Neural progenitor cell (in vitro differentiated cells): ENCODE data around the gene FMN1. TPM values are rescaled to one million over a fixed set of nuclear protein-coding genes. Genes with fewer than 3 reads are reported as not detected.

Experiments
- DNase-seq: peaks from one replicate; pipeline ENCODE4 v3.0.0-alpha.2; 2016; ENCODE audit warnings: low spot score
- H2AFZ ChIP-seq: fragments of 200-600 bp; sonication (generic); replicated peaks from 2 replicates; pipeline ENCODE4 v1.6.1; 2016; ENCODE audit warnings: antibody characterized with exemption
- H3F3A ChIP-seq: fragments of 200-600 bp; sonication (generic); 2 replicates; pipeline ENCODE4 v1.6.1; 2016; ENCODE audit warnings: antibody characterized with exemption, low read depth
- H3K27ac ChIP-seq: fragments of 200-600 bp; sonication (generic); 2 replicates; pipeline ENCODE4 v1.5.1; 2016; ENCODE audit warnings: mild to moderate bottlenecking
- H3K27me3 ChIP-seq: fragments of 200-600 bp; sonication (generic); 2 replicates; pipeline ENCODE4 v1.6.1; 2016; ENCODE audit warnings: mild to moderate bottlenecking, moderate library complexity
- H3K36me3 ChIP-seq: fragments of 200-600 bp; sonication (generic); 2 replicates; pipeline ENCODE4 v1.5.1; 2016
- H3K4me1 ChIP-seq: fragments of 200-600 bp; sonication (generic); 2 replicates; pipeline ENCODE4 v1.6.1; 2016; ENCODE audit warnings: mixed run types
- H3K4me2 ChIP-seq: fragments of 200-600 bp; sonication (generic); 2 replicates; pipeline ENCODE4 v1.6.1; 2016
- H3K4me3 ChIP-seq: fragments of 200-600 bp; sonication (generic); 2 replicates; pipeline ENCODE4 v1.5.1; 2016
- H3K79me2 ChIP-seq: fragments of 200-600 bp; sonication (generic); 2 replicates; pipeline ENCODE4 v1.6.1; 2016; ENCODE audit warnings: low read depth
- H3K9ac ChIP-seq: fragments of 200-600 bp; sonication (generic); 2 replicates; pipeline ENCODE4 v1.6.1; 2016
- H3K9me3 ChIP-seq: fragments of 200-600 bp; sonication (generic); 2 replicates; pipeline ENCODE4 v1.5.1; 2016; ENCODE audit warnings: low read depth
- H4K20me1 ChIP-seq: fragments of 200-600 bp; sonication (generic); 2 replicates; pipeline ENCODE4 v1.6.1; 2016; ENCODE audit warnings: low read depth
- H3K27ac Mint-ChIP-seq: 3 replicates; pipeline ENCODE4 v1.8.0; 2021; ENCODE audit warnings: mixed read lengths
- H3K27me3 Mint-ChIP-seq: 2 replicates; pipeline ENCODE4 v1.8.0; 2022; ENCODE audit warnings: low read depth, mild to moderate bottlenecking, inconsistent platforms, moderate library complexity, mixed read lengths; ENCODE audit not compliant: insufficient read depth
- H3K36me3 Mint-ChIP-seq: 3 replicates; pipeline ENCODE4 v1.8.0; 2021; ENCODE audit warnings: mixed read lengths
- H3K4me1 Mint-ChIP-seq: 3 replicates; pipeline ENCODE4 v1.8.0; 2021; ENCODE audit warnings: mixed read lengths
- H3K4me3 Mint-ChIP-seq: 3 replicates; pipeline ENCODE4 v1.8.0; 2021; ENCODE audit warnings: mild to moderate bottlenecking, moderate library complexity, mixed read lengths
- H3K9me3 Mint-ChIP-seq: 3 replicates; pipeline ENCODE4 v1.8.0; 2020; ENCODE audit warnings: mixed read lengths
- EZH2 ChIP-seq: fragments of 200-600 bp; sonication (generic); IDR thresholded peaks from 2 replicates; pipeline ENCODE4 v1.6.1; 2017; ENCODE audit warnings: antibody characterized with exemption, mild to moderate bottlenecking, moderate library complexity
- EZH2phosphoT487 ChIP-seq: fragments of 200-600 bp; sonication (generic); IDR thresholded peaks from 2 replicates; pipeline ENCODE4 v1.6.1; 2017; ENCODE audit warnings: antibody characterized with exemption
- total RNA-seq: library from RNA; depleted of rRNA; stranded (reverse); fragments of >200 nt; gene quantifications from 2 replicates; pipeline ENCODE4 v1.2.3, GENCODE V29; 2015; ENCODE audit warnings: low replicate concordance
- TF ChIP-seq, protein P1 (sequence below): fragments of 200-600 bp; sonication (generic); IDR thresholded peaks from 2 replicates; pipeline ENCODE4 v1.5.1; 2017; ENCODE audit warnings: antibody characterized with exemption, mild to moderate bottlenecking

Gene FMN1
- total RNA-seq, 1 donor from 2014 or later: 5.7 TPM

DNA sequence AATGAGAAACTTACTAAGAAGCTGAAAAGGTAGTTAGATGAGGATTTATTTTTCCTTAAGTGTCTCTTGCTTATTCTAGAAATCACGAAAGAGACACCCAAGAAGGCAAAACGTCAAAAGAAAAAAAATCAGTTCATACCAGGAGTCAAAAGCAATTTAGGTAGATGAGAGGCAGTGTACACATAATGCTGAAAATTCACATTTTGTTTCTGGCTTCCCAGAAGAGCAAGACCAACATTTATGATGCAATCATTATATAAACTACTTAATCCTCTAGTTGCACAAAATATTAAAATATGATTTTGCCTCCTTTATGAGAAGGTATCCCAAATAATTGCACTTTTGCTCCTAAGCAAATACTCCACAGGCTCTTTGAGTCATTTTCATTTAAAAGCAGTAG, 228.0 kb downstream of the FMN1 start:
- no peak overlapping the region for H3K9ac ChIP-seq
- no peaks in the 10 kb centered on the region for H3K9me3 ChIP-seq
- H2AFZ ChIP-seq: no peak overlapping the region
- H3K27ac ChIP-seq: no peak overlapping the region
- no peak overlapping the region for H3K4me3 ChIP-seq
- DNase-seq: no peak
- H3K36me3 ChIP-seq: no peaks in the 10 kb centered on the region
- peaks cover 4% of the 10 kb centered on the region for H3K4me1 Mint-ChIP-seq
- H4K20me1 ChIP-seq: no peaks in the 10 kb centered on the region
- H3K36me3 Mint-ChIP-seq: no peaks in the 10 kb centered on the region
- TF ChIP-seq, protein P1, sequence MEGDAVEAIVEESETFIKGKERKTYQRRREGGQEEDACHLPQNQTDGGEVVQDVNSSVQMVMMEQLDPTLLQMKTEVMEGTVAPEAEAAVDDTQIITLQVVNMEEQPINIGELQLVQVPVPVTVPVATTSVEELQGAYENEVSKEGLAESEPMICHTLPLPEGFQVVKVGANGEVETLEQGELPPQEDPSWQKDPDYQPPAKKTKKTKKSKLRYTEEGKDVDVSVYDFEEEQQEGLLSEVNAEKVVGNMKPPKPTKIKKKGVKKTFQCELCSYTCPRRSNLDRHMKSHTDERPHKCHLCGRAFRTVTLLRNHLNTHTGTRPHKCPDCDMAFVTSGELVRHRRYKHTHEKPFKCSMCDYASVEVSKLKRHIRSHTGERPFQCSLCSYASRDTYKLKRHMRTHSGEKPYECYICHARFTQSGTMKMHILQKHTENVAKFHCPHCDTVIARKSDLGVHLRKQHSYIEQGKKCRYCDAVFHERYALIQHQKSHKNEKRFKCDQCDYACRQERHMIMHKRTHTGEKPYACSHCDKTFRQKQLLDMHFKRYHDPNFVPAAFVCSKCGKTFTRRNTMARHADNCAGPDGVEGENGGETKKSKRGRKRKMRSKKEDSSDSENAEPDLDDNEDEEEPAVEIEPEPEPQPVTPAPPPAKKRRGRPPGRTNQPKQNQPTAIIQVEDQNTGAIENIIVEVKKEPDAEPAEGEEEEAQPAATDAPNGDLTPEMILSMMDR: no peak
- TF ChIP-seq EZH2: no peak
- no peak for TF ChIP-seq EZH2phosphoT487
- peaks cover 6% of the 10 kb centered on the region for H3K9me3 Mint-ChIP-seq
- no peak overlapping the region for H3K4me2 ChIP-seq
- H3K27ac Mint-ChIP-seq: no peak overlapping the region
- no peaks in the 10 kb centered on the region for H3F3A ChIP-seq
- H3K27me3 Mint-ChIP-seq: no peaks in the 10 kb centered on the region
- no peaks in the 10 kb centered on the region for H3K79me2 ChIP-seq
- no peaks in the 10 kb centered on the region for H3K4me1 ChIP-seq
- no peak overlapping the region for H3K4me3 Mint-ChIP-seq
- H3K27me3 ChIP-seq: no peaks in the 10 kb centered on the region

DNA sequence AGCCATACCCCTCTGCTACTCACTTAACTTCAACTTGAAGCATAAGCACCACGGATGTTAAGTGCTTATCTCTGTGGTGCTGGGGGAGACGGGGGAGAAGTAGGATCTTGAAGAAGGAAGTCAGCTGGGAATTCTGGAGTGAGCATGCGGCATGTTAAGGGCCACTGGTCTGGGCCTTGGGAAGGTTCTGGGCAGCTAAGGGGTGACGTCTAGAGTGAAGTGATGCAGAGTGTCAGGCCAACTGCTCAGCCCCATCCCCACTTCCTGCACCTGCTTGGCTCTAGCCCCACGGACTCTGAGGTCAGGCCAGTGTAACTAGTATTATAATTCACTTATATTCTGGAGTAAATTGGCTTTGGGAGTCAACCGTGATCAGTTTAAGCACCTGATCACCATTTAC, 228.6 kb downstream of the FMN1 start:
- Histone ChIP-seq H3K4me1 (no peaks in the 10 kb centered on the region), H3K4me2 (no peak overlapping the region), H3K9me3 (no peaks in the 10 kb centered on the region), H3K27me3 (no peaks in the 10 kb centered on the region), H3K79me2 (no peaks in the 10 kb centered on the region), H3K27ac (no peak overlapping the region), H3K9ac (no peak overlapping the region), H3K4me3 (no peak overlapping the region), H3K36me3 (no peaks in the 10 kb centered on the region), H4K20me1 (no peaks in the 10 kb centered on the region), H2AFZ (no peak overlapping the region), H3F3A (no peaks in the 10 kb centered on the region)
- peaks cover 4% of the 10 kb centered on the region for H3K4me1 Mint-ChIP-seq
- no peak for DNase-seq
- no peak overlapping the region for H3K27ac Mint-ChIP-seq
- TF ChIP-seq EZH2: no peak
- no peak for TF ChIP-seq EZH2phosphoT487
- TF ChIP-seq, protein P1: no peak
- no peaks in the 10 kb centered on the region for H3K27me3 Mint-ChIP-seq
- H3K9me3 Mint-ChIP-seq: peaks cover 6% of the 10 kb centered on the region
- no peaks in the 10 kb centered on the region for H3K36me3 Mint-ChIP-seq
- no peak overlapping the region for H3K4me3 Mint-ChIP-seq

DNA sequence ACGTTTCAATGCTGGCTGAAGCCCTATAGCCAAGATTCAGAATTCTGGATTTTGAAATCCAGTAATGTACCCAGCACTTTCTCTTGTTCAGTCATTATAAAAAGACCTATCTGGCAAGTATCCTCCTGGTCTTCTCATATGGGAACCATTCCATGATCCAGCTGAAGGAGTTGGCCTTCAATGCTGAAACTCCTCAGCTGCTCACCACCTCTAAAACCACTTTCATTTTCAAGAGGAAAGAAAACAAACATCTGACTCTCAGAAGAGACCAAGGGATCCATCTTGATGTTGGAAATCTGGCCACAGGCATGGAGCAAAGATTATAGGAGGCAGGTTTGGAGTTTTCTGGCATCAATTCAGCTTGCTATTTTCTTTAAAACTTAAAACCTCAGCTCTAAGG, 235.4 kb downstream of the FMN1 start:
- peaks cover 9% of the 10 kb centered on the region for H3K9me3 Mint-ChIP-seq
- no peak overlapping the region for H3K9ac ChIP-seq
- no peak overlapping the region for H3K4me2 ChIP-seq

More for the DNA sequence above, 235.4 kb downstream of the FMN1 start:
- Histone ChIP-seq H3K27ac (no peak overlapping the region), H3K9me3 (no peaks in the 10 kb centered on the region), H3K4me3 (no peak overlapping the region), H4K20me1 (no peaks in the 10 kb centered on the region), H2AFZ (peak overlapping the region; percentile 1), H3K27me3 (no peaks in the 10 kb centered on the region), H3K36me3 (no peaks in the 10 kb centered on the region), H3K4me1 (no peaks in the 10 kb centered on the region), H3K79me2 (no peaks in the 10 kb centered on the region), H3F3A (no peaks in the 10 kb centered on the region)
- Mint-ChIP-seq H3K4me3 (no peak overlapping the region), H3K27ac (no peak overlapping the region), H3K4me1 (peaks cover 3% of the 10 kb centered on the region), H3K36me3 (no peaks in the 10 kb centered on the region), H3K27me3 (peaks cover 5% of the 10 kb centered on the region)
- DNase-seq: no peak
- TF ChIP-seq, protein P1: no peak
- TF ChIP-seq EZH2phosphoT487 (no peak), EZH2 (no peak)
